Measurements from ENCODE around the gene KCNAB1. TPM values are rescaled to one million over a fixed set of nuclear protein-coding genes. Genes with fewer than 3 reads are reported as not detected.

KCNAB1 gene
- total and polyA plus RNA-seq, 2 donors (not counting 1 experiment from before 2014, with no cell fraction given) = 0.03 to 0.33 TPM

DNA sequence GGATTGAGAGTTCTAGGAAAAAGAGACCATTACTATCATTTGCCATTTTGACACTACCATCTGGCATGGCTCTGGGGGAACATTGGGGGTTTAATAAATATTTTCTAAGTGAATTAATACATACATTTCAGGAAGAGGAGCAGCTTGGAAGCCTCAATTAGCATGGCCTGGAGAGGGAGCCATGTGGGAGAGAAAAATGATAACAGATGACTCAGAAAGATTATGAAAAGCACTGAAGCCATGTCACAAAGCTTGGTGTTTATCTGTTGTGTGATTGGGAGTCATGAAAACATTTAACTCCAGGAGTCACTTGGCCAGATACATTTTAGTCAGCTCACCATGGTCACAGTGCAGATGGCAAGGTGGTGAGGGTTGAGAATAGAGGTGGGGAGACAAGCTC is 313.5 kb downstream of the KCNAB1 start:
- Histone ChIP-seq H3K9me3 (ENCODE audit: control insufficient read depth, insufficient read depth, low read depth, low read length) (no peaks in the 10 kb centered on the region), H3K36me3 (ENCODE audit: control insufficient read depth, insufficient read depth, low read length) (no peaks in the 10 kb centered on the region), H3K9ac (ENCODE audit: insufficient read depth, low read length) (no peak overlapping the region), H3K79me2 (ENCODE audit: control insufficient read depth, insufficient read depth, low read length) (no peaks in the 10 kb centered on the region), H3K4me2 (ENCODE audit: extremely low read depth, insufficient read depth, low read length) (no peak overlapping the region), H3K4me1 (ENCODE audit: control insufficient read depth, extremely low read depth, insufficient read depth, low read length) (no peaks in the 10 kb centered on the region), H3K27me3 (ENCODE audit: control insufficient read depth, insufficient read depth, low read length) (no peaks in the 10 kb centered on the region), H3K4me3 (replicated peaks in 1 of 4; ENCODE audit: control extremely low read depth in 1 of 4, insufficient read depth in 1 of 4, low read depth in 3 of 4, low read length in 4 of 4) (no peak overlapping the region), H2AFZ (ENCODE audit: low read length) (no peak overlapping the region), H3K27ac (ENCODE audit: insufficient read depth, low read length) (no peak overlapping the region), H4K20me1 (ENCODE audit: control insufficient read depth, extremely low read depth, insufficient read depth, low read length) (no peaks in the 10 kb centered on the region)
- no peak for TF ChIP-seq EZH2 (IDR thresholded peaks at IDR 0.05; ENCODE audit: low read length, missing control alignments)
- TF ChIP-seq, protein P1, sequence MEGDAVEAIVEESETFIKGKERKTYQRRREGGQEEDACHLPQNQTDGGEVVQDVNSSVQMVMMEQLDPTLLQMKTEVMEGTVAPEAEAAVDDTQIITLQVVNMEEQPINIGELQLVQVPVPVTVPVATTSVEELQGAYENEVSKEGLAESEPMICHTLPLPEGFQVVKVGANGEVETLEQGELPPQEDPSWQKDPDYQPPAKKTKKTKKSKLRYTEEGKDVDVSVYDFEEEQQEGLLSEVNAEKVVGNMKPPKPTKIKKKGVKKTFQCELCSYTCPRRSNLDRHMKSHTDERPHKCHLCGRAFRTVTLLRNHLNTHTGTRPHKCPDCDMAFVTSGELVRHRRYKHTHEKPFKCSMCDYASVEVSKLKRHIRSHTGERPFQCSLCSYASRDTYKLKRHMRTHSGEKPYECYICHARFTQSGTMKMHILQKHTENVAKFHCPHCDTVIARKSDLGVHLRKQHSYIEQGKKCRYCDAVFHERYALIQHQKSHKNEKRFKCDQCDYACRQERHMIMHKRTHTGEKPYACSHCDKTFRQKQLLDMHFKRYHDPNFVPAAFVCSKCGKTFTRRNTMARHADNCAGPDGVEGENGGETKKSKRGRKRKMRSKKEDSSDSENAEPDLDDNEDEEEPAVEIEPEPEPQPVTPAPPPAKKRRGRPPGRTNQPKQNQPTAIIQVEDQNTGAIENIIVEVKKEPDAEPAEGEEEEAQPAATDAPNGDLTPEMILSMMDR (conservative IDR thresholded peaks at IDR 0.05 in 1 of 2, IDR thresholded peaks at IDR 0.05 in 1 of 2; ENCODE audit: low read depth in 1 of 2, low read length in 2 of 2) = no peak
- DNase-seq (ENCODE audit: low read depth in 2 of 2) = peak; percentile 32 to 46

DNA sequence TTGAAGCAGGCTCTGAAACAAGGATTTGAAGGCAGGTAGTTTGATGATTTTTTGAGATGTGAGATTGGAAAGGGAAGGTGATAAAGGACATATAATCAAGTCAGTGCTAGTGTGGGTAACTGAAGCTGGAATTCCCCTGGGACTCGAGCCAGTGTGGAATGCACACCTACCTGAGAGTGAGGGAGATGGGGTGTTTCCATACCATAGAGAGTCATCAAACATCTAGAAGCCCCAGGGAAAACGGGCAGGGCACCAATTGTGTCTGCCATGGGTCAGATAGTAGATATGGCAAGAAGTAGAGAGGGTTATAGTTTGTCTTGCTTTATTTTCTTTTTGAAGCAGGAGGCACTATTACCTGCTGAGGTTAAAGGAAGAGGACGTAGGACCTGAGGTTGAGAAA is 314.5 kb downstream of the KCNAB1 start:
- H3K36me3 ChIP-seq (ENCODE audit: control insufficient read depth, insufficient read depth, low read length) = no peaks in the 10 kb centered on the region
- TF ChIP-seq EZH2 (IDR thresholded peaks at IDR 0.05; ENCODE audit: low read length, missing control alignments) = no peak
- TF ChIP-seq, protein P1 (conservative IDR thresholded peaks at IDR 0.05 in 1 of 2, IDR thresholded peaks at IDR 0.05 in 1 of 2; ENCODE audit: low read depth in 1 of 2, low read length in 2 of 2) = no peak
- H3K9ac ChIP-seq (ENCODE audit: insufficient read depth, low read length) = no peak overlapping the region
- no peaks in the 10 kb centered on the region for H4K20me1 ChIP-seq (ENCODE audit: control insufficient read depth, extremely low read depth, insufficient read depth, low read length)
- H2AFZ ChIP-seq (ENCODE audit: low read length) = no peak overlapping the region
- no peaks in the 10 kb centered on the region for H3K79me2 ChIP-seq (ENCODE audit: control insufficient read depth, insufficient read depth, low read length)
- H3K4me2 ChIP-seq (ENCODE audit: extremely low read depth, insufficient read depth, low read length) = no peak overlapping the region
- no peaks in the 10 kb centered on the region for H3K9me3 ChIP-seq (ENCODE audit: control insufficient read depth, insufficient read depth, low read depth, low read length)
- no peak overlapping the region for H3K27ac ChIP-seq (ENCODE audit: insufficient read depth, low read length)
- no peak overlapping the region for H3K4me3 ChIP-seq (replicated peaks in 1 of 4; ENCODE audit: control extremely low read depth in 1 of 4, insufficient read depth in 1 of 4, low read depth in 3 of 4, low read length in 4 of 4)
- H3K4me1 ChIP-seq (ENCODE audit: control insufficient read depth, extremely low read depth, insufficient read depth, low read length) = no peaks in the 10 kb centered on the region
- no peaks in the 10 kb centered on the region for H3K27me3 ChIP-seq (ENCODE audit: control insufficient read depth, insufficient read depth, low read length)
- no peak for DNase-seq (ENCODE audit: low read depth in 2 of 2)

DNA sequence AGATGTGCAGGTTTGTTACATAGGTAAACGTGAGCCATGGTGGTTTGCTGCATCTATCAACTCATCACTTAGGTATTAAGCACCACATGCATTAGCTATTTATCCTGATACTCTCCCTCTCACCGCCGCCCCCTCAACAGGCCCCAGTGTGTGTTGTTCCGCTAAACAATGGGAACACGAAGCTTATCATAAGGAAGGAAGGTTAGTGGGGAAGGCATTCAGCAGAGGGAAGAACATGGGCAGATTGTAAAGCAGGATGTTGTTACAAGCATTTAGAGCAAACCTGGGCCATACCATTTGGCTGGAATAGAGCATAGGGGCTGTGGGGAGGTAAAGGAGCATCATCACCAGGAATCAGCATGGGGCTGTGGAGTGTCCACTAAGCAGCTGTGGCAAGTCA is 322.7 kb downstream of the KCNAB1 start:
- no peaks in the 10 kb centered on the region for H3K27me3 ChIP-seq (ENCODE audit: control insufficient read depth, insufficient read depth, low read length)
- no peaks in the 10 kb centered on the region for H3K36me3 ChIP-seq (ENCODE audit: control insufficient read depth, insufficient read depth, low read length)
- H3K9ac ChIP-seq (ENCODE audit: insufficient read depth, low read length) = no peak overlapping the region
- no peak for TF ChIP-seq EZH2 (IDR thresholded peaks at IDR 0.05; ENCODE audit: low read length, missing control alignments)
- TF ChIP-seq, protein P1 (conservative IDR thresholded peaks at IDR 0.05 in 1 of 2, IDR thresholded peaks at IDR 0.05 in 1 of 2; ENCODE audit: low read depth in 1 of 2, low read length in 2 of 2) = no peak
- no peak for DNase-seq (ENCODE audit: low read depth in 2 of 2)
- no peak overlapping the region for H3K4me2 ChIP-seq (ENCODE audit: extremely low read depth, insufficient read depth, low read length)
- no peaks in the 10 kb centered on the region for H3K79me2 ChIP-seq (ENCODE audit: control insufficient read depth, insufficient read depth, low read length)
- H2AFZ ChIP-seq (ENCODE audit: low read length) = no peak overlapping the region
- no peak overlapping the region for H3K4me3 ChIP-seq (replicated peaks in 1 of 4; ENCODE audit: control extremely low read depth in 1 of 4, insufficient read depth in 1 of 4, low read depth in 3 of 4, low read length in 4 of 4)
- H3K4me1 ChIP-seq (ENCODE audit: control insufficient read depth, extremely low read depth, insufficient read depth, low read length) = no peaks in the 10 kb centered on the region
- no peaks in the 10 kb centered on the region for H4K20me1 ChIP-seq (ENCODE audit: control insufficient read depth, extremely low read depth, insufficient read depth, low read length)
- no peaks in the 10 kb centered on the region for H3K9me3 ChIP-seq (ENCODE audit: control insufficient read depth, insufficient read depth, low read depth, low read length)
- no peak overlapping the region for H3K27ac ChIP-seq (ENCODE audit: insufficient read depth, low read length)

Measured in fibroblast of lung (primary cell).